ENCODE results near the gene SAP30BP. TPM values are rescaled to one million over a fixed set of nuclear protein-coding genes. Genes with fewer than 3 reads are reported as not detected.

The SAP30BP gene
- polyA plus RNA-seq, 3 donors, result 93.0 to 105 (median 93.7) TPM

DNA sequence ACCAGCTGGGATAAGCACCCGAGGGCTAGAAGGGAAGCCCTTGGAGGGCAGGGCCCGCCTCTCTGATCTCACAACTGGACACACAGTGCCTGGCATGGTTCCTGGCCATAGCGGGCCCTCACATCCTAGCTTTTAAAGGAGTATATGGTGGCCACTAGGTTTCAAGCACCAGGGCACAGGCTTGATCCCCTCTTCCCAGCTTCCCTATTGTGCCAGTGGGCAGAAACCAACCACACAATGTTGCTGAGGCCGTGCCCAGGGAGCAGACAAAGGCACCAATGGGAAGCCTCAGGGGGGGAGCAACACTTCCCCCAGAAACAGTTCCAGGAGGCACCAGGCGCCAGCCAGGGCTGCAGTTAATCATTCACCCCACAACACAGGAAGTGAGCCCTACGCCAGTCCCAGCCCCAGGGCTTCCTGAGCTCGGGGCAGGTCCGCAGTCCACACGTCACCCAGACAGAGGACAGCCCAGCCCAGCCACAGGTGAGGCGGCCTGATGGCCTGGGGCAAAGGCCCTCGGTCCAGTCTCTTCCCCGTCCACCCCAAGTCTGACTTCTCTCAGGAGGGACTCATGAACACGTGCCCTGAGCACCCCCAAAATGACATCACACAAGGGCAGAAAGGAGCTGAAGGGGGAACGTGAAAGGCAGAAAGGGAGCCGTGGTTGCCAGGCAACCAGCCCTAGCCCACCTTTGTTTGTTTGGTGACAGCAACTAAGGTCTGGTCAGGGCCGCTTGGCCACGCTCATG, 21.1 kb upstream of the SAP30BP start:
- DNase-seq (ENCODE audit: low read depth in 3 of 3, low spot score in 2 of 3), result peak in 1 of 3 donors; percentile 49

DNA sequence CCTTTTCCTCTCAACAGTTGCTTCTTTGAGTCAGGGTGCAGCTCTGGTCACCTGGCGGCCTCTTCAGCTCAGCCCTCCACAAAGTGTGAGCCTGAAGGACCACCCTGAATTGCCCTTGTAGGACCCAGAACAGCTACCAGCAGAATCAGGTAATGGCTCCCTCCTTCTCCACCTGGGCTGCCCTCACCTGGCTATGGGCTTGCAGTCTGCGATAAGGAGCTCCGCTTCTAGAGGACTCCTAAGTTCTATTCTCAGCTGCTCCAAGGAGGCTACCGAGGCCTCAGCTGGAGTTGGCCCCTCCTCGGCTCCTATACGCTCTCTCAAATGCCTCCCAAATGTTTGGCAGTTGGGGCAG, 20.5 kb upstream of the SAP30BP start:
- DNase-seq (ENCODE audit: low read depth in 3 of 3, low spot score in 2 of 3), result no peak

GRCh38 chr17:75647061-75647460, 20.1 kb upstream of the SAP30BP start:
- DNase-seq (ENCODE audit: low read depth in 3 of 3, low spot score in 2 of 3), result no peak

GRCh38 chr17:75647921-75648320, 19.2 kb upstream of the SAP30BP start:
- DNase-seq (ENCODE audit: low read depth in 3 of 3, low spot score in 2 of 3), result no peak

GRCh38 chr17:75649687-75650086, 17.5 kb upstream of the SAP30BP start:
- DNase-seq (ENCODE audit: low read depth in 3 of 3, low spot score in 2 of 3), result no peak

- no peak for DNase-seq (ENCODE audit: low read depth in 3 of 3, low spot score in 2 of 3)
These were observed 16.3 kb upstream of the SAP30BP start for GRCh38 chr17:75650874-75651273.

GRCh38 chr17:75652341-75652740, 14.8 kb upstream of the SAP30BP start:
- no peak for DNase-seq (ENCODE audit: low read depth in 3 of 3, low spot score in 2 of 3)

GRCh38 chr17:75652934-75653549, 14.1 kb upstream of the SAP30BP start:
- DNase-seq (ENCODE audit: low read depth in 3 of 3, low spot score in 2 of 3), result no peak

DNA sequence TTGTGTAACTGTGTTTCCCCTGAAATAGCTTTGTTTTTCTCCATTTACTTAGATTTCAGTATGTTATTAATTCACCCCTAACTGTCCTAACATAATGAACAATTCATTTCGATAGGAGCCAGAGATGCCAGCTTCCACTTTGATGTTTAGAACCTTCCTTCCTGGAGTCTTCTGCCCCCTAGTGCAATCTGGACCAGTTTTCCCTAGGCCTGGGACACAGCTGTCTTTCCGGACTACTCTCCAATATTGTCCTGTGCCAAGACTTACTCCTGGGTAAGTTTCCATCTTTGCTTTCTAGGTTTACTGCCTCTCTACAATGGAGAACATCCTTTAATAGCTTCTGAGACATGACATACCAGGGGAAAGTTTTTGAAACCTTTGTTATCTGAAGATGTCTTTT, 13.0 kb upstream of the SAP30BP start:
- no peak for DNase-seq (ENCODE audit: low read depth in 3 of 3, low spot score in 2 of 3)

GRCh38 chr17:75658237-75658636, 8.9 kb upstream of the SAP30BP start:
- no peak for DNase-seq (ENCODE audit: low read depth in 3 of 3, low spot score in 2 of 3)

DNA sequence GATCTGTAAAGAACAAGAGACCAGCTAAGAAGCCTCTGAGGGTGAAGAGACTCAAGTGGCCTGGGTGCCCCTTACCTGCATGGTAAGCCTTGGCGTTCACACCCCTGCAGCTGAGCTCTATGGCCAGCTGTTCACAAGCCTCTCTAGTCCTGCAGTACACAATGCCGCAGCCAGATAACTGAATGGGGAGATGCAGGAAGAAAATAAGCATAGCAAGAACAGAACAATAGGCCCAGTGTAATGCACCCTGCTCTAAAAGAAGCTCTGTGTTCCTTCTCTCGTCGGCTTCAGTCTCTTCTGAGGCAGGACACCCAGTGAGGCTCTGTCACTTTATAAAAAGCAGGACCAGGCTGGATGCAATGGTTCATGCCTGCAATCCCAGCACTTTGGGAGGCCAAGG, 5.6 kb upstream of the SAP30BP start:
- no peak for DNase-seq (ENCODE audit: low read depth in 3 of 3, low spot score in 2 of 3)

GRCh38 chr17:75662511-75662910, 4.6 kb upstream of the SAP30BP start:
- no peak for DNase-seq (ENCODE audit: low read depth in 3 of 3, low spot score in 2 of 3)

- DNase-seq (ENCODE audit: low read depth in 3 of 3, low spot score in 2 of 3), result no peak
These were observed 3.0 kb upstream of the SAP30BP start for GRCh38 chr17:75664099-75664549.

DNA sequence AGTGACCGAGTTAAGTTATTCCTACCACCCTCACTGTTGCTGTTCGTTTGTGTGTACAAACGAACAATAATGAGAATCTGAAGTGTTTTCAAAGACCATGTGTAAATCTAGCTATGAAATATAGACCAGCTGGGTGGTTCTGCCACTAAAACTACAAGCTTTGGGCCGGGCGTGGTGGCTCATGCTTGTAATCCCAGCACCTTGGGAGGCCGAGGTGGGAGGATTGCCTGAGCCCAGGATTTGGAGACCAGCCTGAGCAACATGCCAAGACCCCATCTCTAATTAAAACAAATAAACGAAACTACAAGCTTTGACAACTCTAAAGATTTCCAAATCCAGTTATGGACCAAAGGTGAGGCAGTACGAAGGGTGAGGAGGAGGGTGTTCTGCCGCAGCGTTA, 1.2 kb upstream of the SAP30BP start:
- no peak for DNase-seq (ENCODE audit: low read depth in 3 of 3, low spot score in 2 of 3)

DNA sequence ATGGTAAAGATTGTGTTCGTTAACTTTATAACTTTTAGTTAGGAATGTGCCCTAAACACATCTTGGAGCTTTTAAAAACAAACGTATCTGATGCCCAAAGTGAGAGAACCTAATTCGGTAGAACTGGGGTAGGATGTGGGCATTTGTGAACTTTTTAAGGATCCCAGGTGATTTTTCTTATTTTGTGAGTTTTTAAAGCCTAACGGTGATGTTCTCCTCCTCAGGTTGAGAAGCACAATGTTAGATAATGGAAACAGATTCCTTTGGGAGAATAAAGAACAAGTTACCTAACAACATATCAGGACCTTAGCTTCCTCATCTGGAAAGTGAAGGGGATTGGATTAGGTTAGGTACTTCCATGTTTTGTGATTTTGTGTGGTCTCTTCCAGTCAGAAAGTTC, 687 bp downstream of the SAP30BP start:
- no peak for DNase-seq (ENCODE audit: low read depth in 3 of 3, low spot score in 2 of 3)

DNA sequence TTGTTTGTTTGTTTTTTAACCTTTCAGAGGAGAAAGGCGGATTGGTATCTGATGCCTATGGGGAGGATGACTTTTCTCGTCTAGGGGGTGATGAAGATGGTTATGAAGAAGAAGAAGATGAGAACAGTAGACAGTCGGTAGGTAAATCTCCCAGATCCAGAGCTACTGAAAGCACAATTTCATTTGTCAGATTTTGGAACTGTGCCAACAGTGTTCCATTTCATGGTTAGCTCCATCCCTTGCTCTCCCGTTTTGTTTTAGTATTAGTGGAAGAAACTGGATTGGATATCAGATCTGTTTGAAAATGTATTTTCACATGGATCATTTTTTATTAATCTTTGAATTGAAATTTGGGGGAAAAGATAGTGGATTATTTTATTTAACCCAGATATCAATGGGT, 1.4 kb downstream of the SAP30BP start:
- DNase-seq (ENCODE audit: low read depth in 3 of 3, low spot score in 2 of 3), result no peak

DNA sequence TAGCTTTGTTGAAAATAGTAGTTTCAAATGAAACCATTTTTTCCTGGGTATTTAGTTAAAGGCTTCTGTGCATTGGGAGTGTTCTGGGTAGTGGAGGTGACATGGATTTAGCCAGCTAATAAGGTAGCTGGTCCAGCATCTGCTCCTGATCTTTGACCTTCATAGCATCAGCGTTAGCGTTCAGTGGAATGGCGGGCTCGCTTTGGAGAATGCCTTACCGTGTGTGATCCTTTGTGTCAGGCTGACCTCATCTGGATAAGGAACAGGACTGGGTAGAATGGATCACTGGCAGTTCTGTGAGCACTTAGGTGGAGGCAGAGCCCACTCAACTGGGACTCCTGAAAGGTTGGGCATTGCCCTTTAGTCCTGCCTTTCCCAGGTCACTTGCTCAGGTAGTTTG, 3.7 kb downstream of the SAP30BP start:
- no peak for DNase-seq (ENCODE audit: low read depth in 3 of 3, low spot score in 2 of 3)

- no peak for DNase-seq (ENCODE audit: low read depth in 3 of 3, low spot score in 2 of 3)
These were observed 4.9 kb downstream of the SAP30BP start for GRCh38 chr17:75672011-75672410.

DNA sequence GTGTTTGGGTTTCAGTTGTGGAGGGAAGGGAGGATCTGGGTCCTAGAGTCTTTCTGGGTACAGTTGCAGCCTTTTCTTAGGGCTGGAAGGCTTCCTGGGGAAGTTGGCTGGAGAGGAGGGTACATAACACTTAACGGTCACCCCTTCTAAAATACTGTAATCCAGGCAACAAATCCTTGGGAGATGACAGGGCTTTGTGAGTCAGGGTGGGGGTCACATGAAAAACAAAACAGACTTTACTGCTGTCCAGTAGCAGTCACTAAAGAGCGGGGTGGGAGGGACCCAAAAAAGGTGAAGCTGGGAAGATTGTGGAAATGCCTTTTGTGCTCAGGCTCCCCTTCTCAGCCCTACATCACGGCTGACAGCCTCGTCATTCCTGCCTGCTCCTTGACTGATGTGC, 6.3 kb downstream of the SAP30BP start:
- DNase-seq (ENCODE audit: low read depth in 3 of 3, low spot score in 2 of 3), result no peak

GRCh38 chr17:75676461-75676860, 9.3 kb downstream of the SAP30BP start:
- DNase-seq (ENCODE audit: low read depth in 3 of 3, low spot score in 2 of 3), result no peak

DNA sequence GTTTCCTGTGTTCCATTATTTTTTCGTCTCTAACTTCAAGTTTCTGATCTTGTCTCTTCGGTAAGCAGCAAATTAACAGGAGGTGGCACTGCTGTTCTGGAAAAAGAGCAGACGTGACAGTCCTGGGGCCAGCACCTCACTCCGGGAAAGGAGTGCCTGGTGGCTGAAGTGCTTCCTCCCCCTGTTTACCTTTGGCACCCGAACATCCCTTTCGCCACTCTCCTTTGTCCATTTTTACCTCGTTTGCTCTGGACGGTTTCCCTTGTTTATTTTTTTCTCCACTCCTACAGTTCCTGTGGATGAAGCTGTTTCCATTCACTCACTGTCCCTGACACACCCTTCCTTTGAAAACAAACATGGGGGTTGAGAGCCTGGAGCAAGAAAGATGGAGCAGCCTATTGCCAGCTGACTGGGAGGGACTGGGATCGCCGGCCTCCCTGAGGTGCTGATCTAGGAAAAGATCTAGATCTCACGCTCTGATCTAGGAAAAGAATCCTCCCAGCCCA, 12.6 kb downstream of the SAP30BP start:
- no peak for DNase-seq (ENCODE audit: low read depth in 3 of 3, low spot score in 2 of 3)

- DNase-seq (ENCODE audit: low read depth in 3 of 3, low spot score in 2 of 3), result no peak
These were observed 13.3 kb downstream of the SAP30BP start for GRCh38 chr17:75680431-75680830.
